GM21528 (cell line): ENCODE results near the gene LCMT1.
"Not testable (repeated sequence)": the region's sequence is repeated elsewhere in the genome, so short reads cannot be mapped to it uniquely, and the experiment has no call there.

Experiments used
- ATAC-seq: cut with Tn5 transposase; IDR thresholded peaks from one replicate; pipeline ENCODE4 v1.9.1; 2021; ENCODE audit warnings: mild to moderate bottlenecking, moderate library complexity; ENCODE audit not compliant: unreplicated experiment, low FRiP score

LCMT1 gene

GRCh38 chr16:25181236-25181635 lies 69.7 kb downstream of the LCMT1 start:
- ATAC-seq = not testable (repeated sequence)

- no peak for ATAC-seq
Measured at GRCh38 chr16:25184771-25185170, 73.2 kb downstream of the LCMT1 start.

- ATAC-seq = no peak
Measured at GRCh38 chr16:25187491-25187795, 75.9 kb downstream of the LCMT1 start.

- ATAC-seq = no peak
Measured at GRCh38 chr16:25189305-25189704, 77.8 kb downstream of the LCMT1 start.

GRCh38 chr16:25192096-25192495 lies 80.6 kb downstream of the LCMT1 start:
- ATAC-seq = no peak

DNA sequence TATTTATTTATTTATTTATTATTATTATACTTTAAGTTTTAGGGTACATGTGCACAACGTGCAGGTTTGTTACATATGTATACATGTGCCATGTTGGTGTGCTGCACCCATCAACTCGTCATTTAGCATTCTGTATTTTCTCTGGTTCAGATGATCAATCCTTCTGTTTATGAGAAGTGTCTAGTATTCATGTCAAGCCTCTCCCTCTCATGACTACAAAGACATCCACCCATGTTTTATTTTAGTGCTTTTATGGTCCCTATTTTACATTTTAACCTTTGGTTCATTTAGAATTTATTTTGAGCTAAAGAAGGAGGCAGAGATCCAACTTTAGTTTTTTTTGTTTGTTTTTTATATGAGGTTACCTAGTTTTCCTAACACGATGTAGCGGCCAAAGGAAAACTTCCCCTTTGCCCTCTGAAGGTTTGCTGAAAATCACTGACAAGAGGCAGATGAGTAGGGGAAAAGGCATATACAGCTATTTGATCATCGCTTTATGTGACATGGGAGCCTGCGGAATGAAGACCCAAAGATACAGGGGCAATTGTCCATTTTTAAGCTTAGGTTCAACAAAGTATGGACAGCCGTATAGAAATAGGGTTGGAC lies 82.8 kb downstream of the LCMT1 start:
- no peak for ATAC-seq

DNA sequence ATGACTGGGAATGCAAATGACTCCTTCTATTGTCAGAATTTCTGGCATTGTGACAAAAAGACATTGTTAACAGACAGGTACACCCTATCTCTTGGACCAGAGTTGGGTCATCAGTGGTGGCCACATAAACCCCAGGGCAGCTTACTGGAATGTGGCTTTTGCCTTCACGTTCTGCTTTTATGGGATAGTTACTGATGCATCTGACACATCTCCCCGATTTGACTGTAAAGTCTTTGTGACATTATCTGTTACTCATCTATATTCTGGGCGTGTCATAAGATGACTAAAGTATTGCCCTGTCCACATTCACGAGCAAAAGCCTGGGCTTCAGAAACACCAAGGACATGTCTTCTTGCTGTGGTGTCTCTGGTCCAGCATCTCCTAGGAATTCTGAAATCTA lies 86.5 kb downstream of the LCMT1 start:
- ATAC-seq = no peak

DNA sequence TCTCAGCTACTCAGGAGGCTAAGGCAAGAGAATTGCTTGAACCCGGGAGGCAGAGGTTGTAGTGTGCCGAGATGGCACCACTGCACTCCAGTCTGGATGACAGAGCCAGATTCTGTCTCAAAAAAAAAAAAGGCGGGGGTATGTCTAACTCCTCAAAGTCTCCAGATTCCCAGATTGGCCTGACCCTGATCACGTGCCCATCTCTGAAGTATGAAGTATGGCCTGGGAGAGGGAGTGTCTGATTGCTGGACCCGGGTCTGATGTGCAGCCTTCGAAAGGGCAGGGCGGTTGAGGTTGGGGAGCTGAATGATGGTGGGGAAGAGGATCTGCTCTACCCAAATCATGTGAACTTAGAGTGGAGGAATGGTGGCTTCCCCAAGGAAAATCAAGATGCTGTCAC lies 87.9 kb downstream of the LCMT1 start:
- ATAC-seq = no peak

- no peak for ATAC-seq
Measured at GRCh38 chr16:25210758-25211157, 99.2 kb downstream of the LCMT1 start.

GRCh38 chr16:25212636-25213035 lies 101.1 kb downstream of the LCMT1 start:
- no peak for ATAC-seq

GRCh38 chr16:25213709-25214397 lies 102.3 kb downstream of the LCMT1 start:
- ATAC-seq = no peak

DNA sequence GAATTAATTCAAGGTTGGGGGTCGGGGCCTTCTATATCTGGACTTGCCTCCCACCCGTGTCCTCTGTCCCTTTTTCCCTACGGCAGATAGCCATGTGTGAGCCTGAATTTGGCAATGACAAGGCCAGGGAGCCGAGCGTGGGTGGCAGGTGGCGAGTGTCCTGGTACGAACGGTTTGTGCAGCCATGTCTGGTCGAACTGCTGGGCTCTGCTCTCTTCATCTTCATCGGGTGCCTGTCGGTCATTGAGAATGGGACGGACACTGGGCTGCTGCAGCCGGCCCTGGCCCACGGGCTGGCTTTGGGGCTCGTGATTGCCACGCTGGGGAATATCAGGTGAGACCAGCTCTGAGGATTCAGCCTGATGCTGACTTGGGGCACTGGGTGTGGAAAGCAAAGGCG lies 105.6 kb downstream of the LCMT1 start:
- ATAC-seq = no peak

- ATAC-seq = no peak
Measured at GRCh38 chr16:25217921-25218320, 106.4 kb downstream of the LCMT1 start.

GRCh38 chr16:25219070-25219737 lies 107.7 kb downstream of the LCMT1 start:
- no peak for ATAC-seq

- no peak for ATAC-seq
Measured at GRCh38 chr16:25222959-25223358, 111.4 kb downstream of the LCMT1 start.

GRCh38 chr16:25223964-25224363 lies 112.4 kb downstream of the LCMT1 start:
- ATAC-seq = no peak

GRCh38 chr16:25224731-25225319 lies 113.3 kb downstream of the LCMT1 start:
- ATAC-seq = no peak
